H1 (cell line): Measurements from ENCODE around the gene ANKS1B.

Experiments used
- CHD2 ChIP-seq: IDR thresholded peaks from 2 replicates; pipeline ENCODE4 v1.6.1; 2012; ENCODE audit warnings: low read length, improper control_type of control experiment
- PHF8 ChIP-seq: fragments of 200-600 bp; sonication (generic); conservative IDR thresholded peaks from 2 replicates; pipeline ENCODE4 v1.7.1; 2012; ENCODE audit warnings: low read depth, mild to moderate bottlenecking, inconsistent platforms, low read length, moderate library complexity
- SUZ12 ChIP-seq: fragments of 200-600 bp; sonication (generic); IDR thresholded peaks from 2 replicates; pipeline ENCODE4 v1.6.1; 2012; ENCODE audit warnings: mild to moderate bottlenecking, inconsistent platforms, low read length, moderate library complexity, mixed read lengths
- TAF1 ChIP-seq: IDR thresholded peaks from 2 replicates; pipeline ENCODE4 v1.6.1; 2011; ENCODE audit warnings: mild to moderate bottlenecking, low read depth, low read length
- ZNF274 ChIP-seq: IDR thresholded peaks from 2 replicates; pipeline ENCODE4 v1.7.0; 2012; ENCODE audit warnings: low read length, borderline replicate concordance; ENCODE audit errors: extremely low read depth
- TF ChIP-seq, protein P1 (sequence below): IDR thresholded peaks from 2 replicates; pipeline ENCODE4 v1.6.1; 2012; ENCODE audit warnings: low read length, inconsistent platforms
- TF ChIP-seq, protein P2 (sequence below), 3 experiments: IDR thresholded peaks; 1 replicate in 2 of 3; 2 replicates in 1 of 3; pipeline versions ENCODE4 v1.5.1 to v1.6.1; 2011; ENCODE audit warnings: low read length in 3 of 3, mild to moderate bottlenecking in 3 of 3, inconsistent platforms in 2 of 3, low read depth in 1 of 3, moderate library complexity in 1 of 3; ENCODE audit not compliant: insufficient read depth in 1 of 3; ENCODE audit errors: control extremely low read depth in 1 of 3

- TF ChIP-seq, protein P1, sequence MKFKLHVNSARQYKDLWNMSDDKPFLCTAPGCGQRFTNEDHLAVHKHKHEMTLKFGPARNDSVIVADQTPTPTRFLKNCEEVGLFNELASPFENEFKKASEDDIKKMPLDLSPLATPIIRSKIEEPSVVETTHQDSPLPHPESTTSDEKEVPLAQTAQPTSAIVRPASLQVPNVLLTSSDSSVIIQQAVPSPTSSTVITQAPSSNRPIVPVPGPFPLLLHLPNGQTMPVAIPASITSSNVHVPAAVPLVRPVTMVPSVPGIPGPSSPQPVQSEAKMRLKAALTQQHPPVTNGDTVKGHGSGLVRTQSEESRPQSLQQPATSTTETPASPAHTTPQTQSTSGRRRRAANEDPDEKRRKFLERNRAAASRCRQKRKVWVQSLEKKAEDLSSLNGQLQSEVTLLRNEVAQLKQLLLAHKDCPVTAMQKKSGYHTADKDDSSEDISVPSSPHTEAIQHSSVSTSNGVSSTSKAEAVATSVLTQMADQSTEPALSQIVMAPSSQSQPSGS = no peak
- TF ChIP-seq, protein P2, sequence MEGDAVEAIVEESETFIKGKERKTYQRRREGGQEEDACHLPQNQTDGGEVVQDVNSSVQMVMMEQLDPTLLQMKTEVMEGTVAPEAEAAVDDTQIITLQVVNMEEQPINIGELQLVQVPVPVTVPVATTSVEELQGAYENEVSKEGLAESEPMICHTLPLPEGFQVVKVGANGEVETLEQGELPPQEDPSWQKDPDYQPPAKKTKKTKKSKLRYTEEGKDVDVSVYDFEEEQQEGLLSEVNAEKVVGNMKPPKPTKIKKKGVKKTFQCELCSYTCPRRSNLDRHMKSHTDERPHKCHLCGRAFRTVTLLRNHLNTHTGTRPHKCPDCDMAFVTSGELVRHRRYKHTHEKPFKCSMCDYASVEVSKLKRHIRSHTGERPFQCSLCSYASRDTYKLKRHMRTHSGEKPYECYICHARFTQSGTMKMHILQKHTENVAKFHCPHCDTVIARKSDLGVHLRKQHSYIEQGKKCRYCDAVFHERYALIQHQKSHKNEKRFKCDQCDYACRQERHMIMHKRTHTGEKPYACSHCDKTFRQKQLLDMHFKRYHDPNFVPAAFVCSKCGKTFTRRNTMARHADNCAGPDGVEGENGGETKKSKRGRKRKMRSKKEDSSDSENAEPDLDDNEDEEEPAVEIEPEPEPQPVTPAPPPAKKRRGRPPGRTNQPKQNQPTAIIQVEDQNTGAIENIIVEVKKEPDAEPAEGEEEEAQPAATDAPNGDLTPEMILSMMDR (IDR thresholded peaks at IDR 0.05; ENCODE audit: control extremely low read depth in 1 of 3, insufficient read depth in 1 of 3, low read depth in 1 of 3, low read length in 3 of 3) = peak; percentile 53 to 88 (median 85)
- no peak for TF ChIP-seq TAF1
- no peak for TF ChIP-seq CHD2
- no peak for TF ChIP-seq SUZ12
- no peak for TF ChIP-seq ZNF274
- TF ChIP-seq PHF8 = no peak
Observed at GRCh38 chr12:99619389-99620158, 365.2 kb downstream of the ANKS1B start.
